ENCODE measurements around the gene CAST. TPM values are rescaled to one million over a fixed set of nuclear protein-coding genes. Genes with fewer than 3 reads are reported as not detected.
A peak's percentile ranks its signal among the peaks of the same experiment; 100 is the strongest.
"Not testable (repeated sequence)": the region's sequence is repeated elsewhere in the genome, so short reads cannot be mapped to it uniquely, and the experiment has no call there.

Gene CAST
- polyA plus RNA-seq, 1 donor: 119 TPM

GRCh38 chr5:96785326-96786109, 123.3 kb downstream of the CAST start:
- DNase-seq: no peak

GRCh38 chr5:96788112-96788749, 126.1 kb downstream of the CAST start:
- DNase-seq: no peak

GRCh38 chr5:96789794-96790330, 127.7 kb downstream of the CAST start:
- DNase-seq: no peak

GRCh38 chr5:96790961-96791504, 128.9 kb downstream of the CAST start:
- no peak for DNase-seq

GRCh38 chr5:96794757-96795156, 132.6 kb downstream of the CAST start:
- no peak for DNase-seq

GRCh38 chr5:96795626-96796025, 133.4 kb downstream of the CAST start:
- DNase-seq: no peak

- no peak for DNase-seq
These were observed 134.3 kb downstream of the CAST start for GRCh38 chr5:96796434-96796833.

- DNase-seq: not testable (repeated sequence)
These were observed 139.5 kb downstream of the CAST start for GRCh38 chr5:96801718-96802117.

- DNase-seq: peak; percentile 78
These were observed 145.0 kb downstream of the CAST start for GRCh38 chr5:96807075-96807654.

GRCh38 chr5:96808541-96808828, 146.3 kb downstream of the CAST start:
- no peak for DNase-seq

GRCh38 chr5:96808868-96809558, 146.8 kb downstream of the CAST start:
- no peak for DNase-seq

GRCh38 chr5:96809921-96810320, 147.7 kb downstream of the CAST start:
- no peak for DNase-seq

- DNase-seq: no peak
These were observed 150.7 kb downstream of the CAST start for GRCh38 chr5:96812851-96813250.

- no peak for DNase-seq
These were observed 151.9 kb downstream of the CAST start for GRCh38 chr5:96814041-96814440.

GRCh38 chr5:96816411-96816939, 154.3 kb downstream of the CAST start:
- DNase-seq: no peak

- DNase-seq: no peak
These were observed 154.8 kb downstream of the CAST start for GRCh38 chr5:96816991-96817390.

GRCh38 chr5:96817506-96817905, 155.3 kb downstream of the CAST start:
- no peak for DNase-seq

GRCh38 chr5:96818125-96818788, 156.1 kb downstream of the CAST start:
- no peak for DNase-seq

GRCh38 chr5:96819806-96820205, 157.6 kb downstream of the CAST start:
- DNase-seq: no peak

GRCh38 chr5:96821260-96821916, 159.2 kb downstream of the CAST start:
- no peak for DNase-seq

- no peak for DNase-seq
These were observed 160.7 kb downstream of the CAST start for GRCh38 chr5:96822686-96823459.

All from hindlimb muscle (tissue), 1 donor.